ENCODE data around the gene RS1. TPM values are rescaled to one million over a fixed set of nuclear protein-coding genes. Genes with fewer than 3 reads are reported as not detected.

Gene RS1
- total RNA-seq, 2 donors from 2014 or later = not detected

DNA sequence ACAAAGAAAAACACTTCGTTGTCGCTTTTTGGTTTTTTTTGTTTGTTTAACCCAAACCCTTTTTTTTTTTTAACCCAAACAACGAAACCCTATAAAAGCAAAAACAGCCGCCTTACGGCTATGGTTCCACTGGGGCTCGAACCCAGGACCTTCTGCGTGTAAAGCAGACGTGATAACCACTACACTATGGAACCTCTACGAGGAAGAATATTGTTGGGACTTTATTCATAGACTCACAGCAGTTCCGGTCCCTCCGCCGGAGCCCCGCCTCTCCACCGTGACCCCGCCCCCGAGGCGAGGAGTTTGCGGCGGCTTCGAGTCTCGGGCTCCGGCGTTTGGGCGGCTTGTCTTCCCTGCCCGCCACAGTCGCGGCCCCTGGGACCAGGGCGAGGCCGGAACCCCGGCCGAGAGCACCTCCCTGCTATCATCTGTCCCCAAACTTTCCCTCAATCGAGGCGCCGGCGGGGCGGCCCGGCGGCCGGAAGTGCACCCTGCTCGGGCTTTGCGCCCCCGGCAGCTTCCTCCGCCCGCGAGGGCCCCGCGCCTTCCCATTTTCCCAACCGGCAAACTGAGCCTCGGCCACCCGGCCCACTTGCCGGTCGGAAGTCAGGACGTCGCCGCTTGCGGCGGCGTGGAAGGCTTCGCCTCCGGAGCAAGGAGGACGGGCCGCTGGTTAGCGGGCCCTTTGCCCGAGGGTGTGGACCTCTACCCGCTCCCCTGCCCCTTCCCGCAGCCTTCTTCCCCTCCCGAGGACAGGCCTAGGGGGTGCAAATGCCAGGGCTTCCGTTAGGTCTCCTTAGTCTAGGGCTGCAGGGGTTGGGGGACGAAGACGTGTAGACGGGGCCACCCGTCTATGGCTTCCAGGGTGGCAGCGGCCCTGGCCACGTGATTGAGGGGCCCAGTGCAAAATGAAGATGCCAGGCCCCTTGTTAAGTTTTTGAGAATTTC, 3.2 kb upstream of the RS1 start:
- DNase-seq = peak; percentile 56 to 72
- intact Hi-C loops (cut with DNase I, micrococcal nuclease) = no loop called here
- peak; percentile 91 for ATAC-seq

GRCh38 chrX:18674417-18674787, 2.5 kb upstream of the RS1 start:
- DNase-seq (peak; percentile 27 to 41), ATAC-seq (peak; percentile 58)
- intact Hi-C loops (cut with DNase I, micrococcal nuclease) = no loop called here

DNA sequence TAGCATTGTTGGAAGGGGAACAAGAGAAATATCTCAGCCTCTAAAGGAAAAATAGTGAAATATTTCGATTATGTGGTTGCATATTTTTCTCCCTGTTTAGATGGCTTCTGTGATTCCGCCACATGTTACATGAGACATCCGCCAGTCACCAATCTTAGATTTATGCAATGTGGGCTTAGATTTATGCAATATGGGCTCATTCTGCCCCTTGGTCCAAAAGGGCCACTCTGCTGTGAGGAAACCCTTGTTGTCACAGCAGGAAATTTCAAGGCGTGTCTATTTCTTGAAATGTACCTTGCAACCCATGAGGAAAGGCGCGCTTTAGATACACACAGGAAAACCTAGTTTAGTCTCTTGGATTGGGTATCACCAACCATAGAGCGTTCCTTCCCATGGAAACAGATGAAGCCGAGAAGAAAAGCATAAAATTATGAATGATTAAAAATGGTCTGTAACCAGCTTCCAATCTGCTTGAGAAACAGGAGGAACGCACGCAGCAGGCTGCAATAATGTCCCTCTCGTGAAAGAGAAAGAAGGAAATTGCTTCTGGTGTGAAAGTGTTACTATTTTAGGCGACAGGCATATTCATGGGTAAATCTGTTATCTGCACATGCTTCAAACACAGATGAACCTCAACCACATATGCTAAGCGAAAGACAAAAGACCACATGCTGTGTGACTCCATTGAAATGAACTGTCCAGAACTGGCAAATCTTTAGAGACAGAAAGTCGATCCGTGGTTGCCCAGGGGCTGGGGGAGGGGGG, 3.7 kb downstream of the RS1 start:
- ATAC-seq (no peak), DNase-seq (no peak)
- intact Hi-C loops (cut with DNase I, micrococcal nuclease) = no loop called here

DNA sequence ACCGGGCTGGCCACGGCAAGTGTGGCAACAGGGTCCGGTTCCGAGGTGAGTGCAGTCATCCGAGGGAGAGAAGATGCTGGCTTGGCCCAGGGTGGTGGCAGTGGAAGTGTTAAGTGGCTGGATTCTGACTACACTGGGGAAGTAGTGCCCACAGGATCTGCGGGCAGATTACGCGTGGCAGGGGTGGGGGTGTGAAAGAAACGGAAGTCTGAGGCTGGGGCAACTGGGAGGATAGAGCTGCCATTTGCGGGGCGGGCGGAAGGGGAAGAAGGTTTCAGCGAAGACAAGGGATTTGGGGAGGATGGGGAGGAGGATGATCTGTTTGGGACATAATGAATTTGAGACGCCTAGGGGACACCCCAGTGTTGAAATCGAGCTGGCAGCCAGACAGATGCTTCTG, 5.3 kb downstream of the RS1 start:
- intact Hi-C loops (cut with DNase I, micrococcal nuclease) = no loop called here
- no peak for ATAC-seq

DNA sequence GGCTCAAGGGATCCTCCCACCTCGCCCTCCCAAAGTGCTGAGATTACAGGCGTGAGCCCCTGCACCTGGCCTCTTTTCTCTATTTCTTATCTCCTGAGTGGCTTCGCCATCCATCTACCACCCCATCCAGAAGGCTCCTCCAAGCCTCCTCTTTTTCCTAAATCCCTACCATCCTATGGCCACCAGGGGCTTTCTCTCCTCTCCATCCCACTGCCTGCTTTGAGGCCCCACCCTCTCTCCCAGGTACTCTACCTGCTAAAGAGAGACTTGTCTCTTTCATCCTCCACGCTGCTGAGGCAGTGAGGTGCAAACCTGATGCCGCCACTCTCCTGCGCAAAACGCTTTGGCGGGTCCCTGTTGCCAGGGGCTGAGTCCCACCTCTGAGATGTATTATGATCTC, 7.0 kb downstream of the RS1 start:
- DNase-seq = no peak
- ATAC-seq = no peak
- intact Hi-C loops (cut with DNase I, micrococcal nuclease) = no loop called here

More for the DNA sequence above, 5.3 kb downstream of the RS1 start:
- DNase-seq = no peak

- no peak for DNase-seq
- intact Hi-C loops (cut with DNase I, micrococcal nuclease) = no loop called here
- no peak for ATAC-seq
These were observed 10.6 kb downstream of the RS1 start for GRCh38 chrX:18661273-18661672.

DNA sequence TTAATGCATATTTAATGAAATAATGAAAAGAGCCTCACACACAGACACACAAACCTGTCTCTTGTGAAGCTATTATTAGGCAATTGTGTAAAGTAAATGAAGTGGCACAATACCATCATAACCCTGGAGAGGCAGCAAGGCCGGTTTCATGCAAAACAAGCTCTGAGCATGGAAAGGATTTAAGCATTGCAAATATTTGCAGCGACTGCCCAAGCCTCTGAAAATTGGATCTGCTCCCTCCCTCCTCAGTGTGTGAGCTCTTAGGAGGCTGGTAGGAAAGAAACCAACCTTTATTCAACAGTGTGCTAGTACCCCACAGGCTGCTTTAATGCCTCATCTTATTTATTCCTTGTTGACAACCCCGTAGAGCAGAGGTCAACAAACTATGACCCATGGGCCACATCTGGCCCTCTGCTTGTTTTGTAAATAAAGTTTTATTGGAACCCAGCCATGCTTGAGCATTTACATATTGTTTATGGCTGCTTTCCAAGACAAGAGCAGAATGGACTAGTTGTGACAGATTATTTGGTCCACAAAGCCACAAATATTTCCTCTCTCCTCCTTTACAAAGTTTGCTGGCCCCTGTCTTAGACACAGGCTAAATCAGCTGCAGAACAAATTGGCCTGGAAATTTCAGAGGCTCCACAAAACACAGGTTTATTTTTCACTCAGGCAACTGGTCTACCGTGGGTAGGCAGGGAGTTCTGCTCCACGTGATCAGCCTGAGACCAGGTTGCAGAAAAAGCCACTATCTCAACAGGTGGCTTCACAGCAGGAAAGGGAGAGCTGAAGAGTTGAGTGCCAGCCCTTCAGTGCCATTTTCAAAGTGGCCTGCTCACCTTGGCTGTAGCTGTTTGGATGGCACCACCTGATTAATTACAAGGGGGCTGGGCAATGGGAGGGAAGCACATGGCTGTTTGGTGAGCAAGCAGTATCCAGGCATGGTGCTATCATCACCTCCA, 16.8 kb downstream of the RS1 start:
- no peak for DNase-seq
- intact Hi-C loops (cut with DNase I, micrococcal nuclease) = no loop called here
- no peak for ATAC-seq

- DNase-seq = no peak
- intact Hi-C loops (cut with DNase I, micrococcal nuclease) = no loop called here
These were observed 19.3 kb downstream of the RS1 start for GRCh38 chrX:18652636-18653035.

GRCh38 chrX:18650662-18651061, 21.2 kb downstream of the RS1 start:
- ATAC-seq (no peak), DNase-seq (no peak)
- intact Hi-C loops (cut with DNase I, micrococcal nuclease) = no loop called here

More at GRCh38 chrX:18652636-18653035, 19.3 kb downstream of the RS1 start:
- no peak for ATAC-seq

GRCh38 chrX:18649498-18649951, 22.4 kb downstream of the RS1 start:
- intact Hi-C loops (cut with DNase I, micrococcal nuclease) = no loop called here
- DNase-seq (no peak), ATAC-seq (no peak)

DNA sequence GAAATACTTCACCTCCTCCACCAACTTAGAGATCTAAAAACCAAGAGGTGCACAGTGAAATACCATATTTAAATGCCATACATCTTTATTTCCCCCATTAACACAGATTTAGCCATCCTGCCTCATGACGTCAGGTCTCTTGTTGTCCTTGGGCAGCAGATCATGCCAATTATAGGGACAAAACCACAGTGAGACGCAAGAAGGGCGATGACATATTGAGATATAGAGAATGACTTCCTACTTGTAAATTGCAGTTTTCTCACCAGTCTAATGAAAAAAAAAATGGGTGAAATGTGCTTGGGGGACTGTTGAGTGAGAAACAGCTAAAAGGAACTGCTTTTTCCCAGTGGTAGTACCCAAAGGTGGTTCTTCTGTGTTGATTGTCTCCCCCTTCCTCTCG, 24.3 kb downstream of the RS1 start:
- ATAC-seq (no peak), DNase-seq (no peak)
- intact Hi-C loops (cut with DNase I, micrococcal nuclease) = no loop called here

DNA sequence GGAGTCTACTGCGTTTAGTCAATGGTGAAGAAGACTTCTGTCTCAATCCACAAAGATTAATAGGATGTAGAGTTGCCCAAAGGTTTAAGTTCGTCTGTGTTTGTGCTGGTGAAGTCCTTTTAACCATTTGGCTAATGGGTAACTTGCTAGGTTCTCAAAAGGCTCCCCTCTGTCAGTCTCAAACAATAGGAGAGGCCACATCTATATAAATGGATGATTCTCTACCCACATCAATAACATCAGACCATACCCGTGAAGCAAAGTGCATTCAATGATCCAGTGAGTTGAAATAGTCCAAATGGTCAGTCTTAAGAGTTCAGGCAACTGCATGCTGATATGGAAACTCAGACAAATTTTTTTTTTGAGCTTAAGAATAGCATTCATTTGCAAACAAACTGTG, 28.1 kb downstream of the RS1 start:
- DNase-seq (no peak), ATAC-seq (no peak)
- intact Hi-C loops (cut with DNase I, micrococcal nuclease) = no loop called here

DNA sequence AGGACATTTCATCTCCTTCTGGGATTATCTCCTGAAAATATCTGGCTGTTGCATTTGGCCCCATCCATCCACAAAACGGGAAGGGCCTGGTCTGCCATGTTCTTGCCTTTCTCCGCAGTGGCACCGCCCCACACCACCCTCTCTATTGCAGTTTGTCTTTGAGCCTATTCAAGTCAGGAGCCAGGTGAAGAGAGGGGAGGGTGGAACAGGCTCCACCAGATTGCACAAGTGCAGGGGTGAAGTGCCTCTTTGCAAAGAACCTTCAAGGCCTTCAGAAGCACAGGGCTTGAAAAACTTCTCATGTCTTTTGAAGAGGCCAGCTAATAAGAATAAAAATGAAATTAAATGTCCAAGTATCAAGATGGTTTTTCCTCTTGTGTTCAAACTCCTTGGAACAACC, 28.7 kb downstream of the RS1 start:
- no peak for ATAC-seq
- DNase-seq = no peak
- intact Hi-C loops (cut with DNase I, micrococcal nuclease) = no loop called here

GRCh38 chrX:18640686-18641085, 31.2 kb downstream of the RS1 start:
- intact Hi-C loops (cut with DNase I, micrococcal nuclease) = no loop called here
- DNase-seq (no peak), ATAC-seq (no peak)

DNA sequence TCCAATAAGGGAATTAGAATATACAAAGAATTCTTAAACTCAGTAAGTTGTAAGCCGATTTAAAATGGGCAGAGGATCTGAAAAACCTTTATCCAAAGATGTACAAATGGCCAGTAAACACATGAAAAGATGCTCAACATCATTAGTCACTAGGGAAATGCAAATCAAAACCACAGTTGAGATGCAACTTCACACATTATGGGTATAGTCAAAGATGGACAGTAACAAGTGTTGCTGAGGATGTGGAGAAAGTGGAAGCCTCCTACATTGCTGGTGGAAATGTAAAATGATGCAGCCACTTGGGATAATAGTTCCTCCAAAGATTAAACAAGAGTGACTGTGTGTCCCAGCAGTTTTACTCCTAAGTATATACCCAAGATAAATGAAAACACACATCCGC, 32.6 kb downstream of the RS1 start:
- intact Hi-C loops (cut with DNase I, micrococcal nuclease) = no loop called here
- DNase-seq = no peak
- ATAC-seq = no peak

DNA sequence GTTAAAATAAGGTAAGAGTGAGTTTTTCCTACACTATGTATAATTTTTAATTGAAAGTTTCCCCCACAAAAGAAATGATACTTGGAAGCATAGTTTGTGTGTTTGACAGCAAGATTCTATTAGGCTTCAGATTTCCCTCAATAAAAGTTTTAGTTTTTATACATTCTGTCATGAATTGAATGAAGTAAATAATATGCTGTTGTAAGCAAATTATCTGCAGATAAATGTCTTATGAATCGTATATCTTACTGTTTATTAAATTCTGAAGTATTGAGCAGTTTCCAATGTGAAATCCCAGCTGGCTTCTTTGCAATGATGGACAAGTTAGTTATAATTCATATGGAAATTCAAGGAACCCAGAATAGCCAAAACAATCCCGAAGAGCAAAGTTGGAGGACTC, 33.5 kb downstream of the RS1 start:
- no peak for ATAC-seq
- no peak for DNase-seq
- intact Hi-C loops (cut with DNase I, micrococcal nuclease) = no loop called here

- no peak for ATAC-seq
- intact Hi-C loops (cut with DNase I, micrococcal nuclease) = no loop called here
- DNase-seq = no peak
These were observed 41.0 kb downstream of the RS1 start for GRCh38 chrX:18630934-18631333.

DNA sequence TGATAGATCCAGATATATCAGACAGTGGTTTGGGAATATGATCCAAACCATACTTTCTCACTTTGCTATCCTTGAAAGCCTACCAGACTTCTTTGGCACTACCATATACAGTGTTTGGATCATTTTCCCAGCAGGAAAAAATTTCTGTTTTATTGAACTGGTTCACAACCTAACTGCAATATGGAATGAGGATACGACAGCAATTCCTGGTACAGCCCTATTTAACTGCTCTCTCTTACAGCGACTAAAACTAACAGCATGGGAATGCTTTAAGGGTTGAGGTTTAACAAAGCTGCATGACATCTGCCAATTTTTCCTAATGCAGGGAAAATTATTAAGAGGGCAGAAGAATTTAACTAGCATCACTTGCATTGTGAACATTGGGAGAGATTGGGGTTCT, 47.3 kb downstream of the RS1 start:
- intact Hi-C loops (cut with DNase I, micrococcal nuclease) = no loop called here
- ATAC-seq = peak; percentile 87
- no peak for DNase-seq

DNA sequence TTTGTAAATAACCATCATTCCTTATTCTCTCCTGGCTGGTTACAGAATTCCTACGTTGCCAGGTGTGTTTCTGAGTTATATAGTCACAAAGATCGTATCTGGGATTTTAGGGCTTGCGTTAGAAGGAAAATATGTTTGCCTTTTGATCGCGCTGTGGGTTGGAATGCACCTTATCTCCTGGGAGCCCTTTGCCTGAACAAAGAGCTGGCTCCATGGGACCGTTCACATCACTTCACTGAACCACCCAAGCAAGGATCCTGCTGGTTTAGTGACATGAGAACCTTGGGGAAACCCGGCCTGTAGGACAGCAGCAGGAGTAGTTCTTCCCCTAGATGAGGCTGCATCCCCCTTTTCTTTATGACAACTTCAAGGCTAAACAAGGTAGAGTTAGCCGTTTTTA, 51.6 kb downstream of the RS1 start:
- DNase-seq = peak in 1 of 2 donors; percentile 7
- ATAC-seq = peak; percentile 33
- intact Hi-C loops (cut with DNase I, micrococcal nuclease) = no loop called here

All from left colon (tissue), 2 donors.